Measurements from ENCODE around the gene AAGAB. TPM values are rescaled to one million over a fixed set of nuclear protein-coding genes. Genes with fewer than 3 reads are reported as not detected.

AAGAB gene
- polyA plus RNA-seq, 1 donor from 2014 or later: 114 TPM

DNA sequence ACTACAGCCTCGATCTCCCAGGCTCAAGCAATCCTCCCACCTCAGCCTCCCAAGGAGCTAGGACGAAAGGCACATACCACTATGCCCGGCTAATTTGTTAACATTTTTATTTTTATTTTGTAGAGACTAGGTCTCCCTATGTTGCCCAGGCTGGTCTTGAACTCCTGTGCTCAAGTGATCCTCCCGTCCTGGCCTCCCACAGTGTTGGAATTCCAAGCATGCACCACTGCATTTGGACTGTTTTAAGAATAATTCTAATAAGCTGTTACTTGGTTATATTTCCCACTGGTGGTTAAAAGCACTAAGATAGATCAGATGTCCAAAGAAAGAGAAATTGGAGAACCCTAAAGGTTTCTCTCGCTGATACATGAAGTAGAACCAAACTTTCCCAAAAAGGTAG, 3.1 kb downstream of the AAGAB start:
- Histone ChIP-seq H3K27ac (ENCODE audit: low read length) (no peak overlapping the region), H3F3A (ENCODE audit: insufficient read depth, low read length, poor library complexity, severe bottlenecking) (peaks cover 5% of the 10 kb centered on the region), H3K9me3 (ENCODE audit: low read length) (no peaks in the 10 kb centered on the region), H3K9me2 (ENCODE audit: insufficient read depth, low read length) (no peaks in the 10 kb centered on the region), H3K27me3 (ENCODE audit: insufficient read depth, low read depth, low read length) (no peaks in the 10 kb centered on the region), H2AFZ (ENCODE audit: low read depth, low read length) (no peak overlapping the region), H3K4me3 (ENCODE audit: low read length) (no peak overlapping the region), H4K20me1 (ENCODE audit: insufficient read depth) (no peaks in the 10 kb centered on the region), H3K36me3 (ENCODE audit: insufficient read depth, low read length) (no peaks in the 10 kb centered on the region), H3K79me2 (replicated peaks; ENCODE audit: insufficient read depth, low read length) (peaks cover 48% of the 10 kb centered on the region), H3K4me2 (ENCODE audit: low read length) (no peak overlapping the region), H3K9ac (ENCODE audit: low read length) (no peak overlapping the region)
- TF ChIP-seq RAD21 (conservative IDR thresholded peaks at IDR 0.05) (no peak), SMC3 (conservative IDR thresholded peaks at IDR 0.05; ENCODE audit: poor library complexity) (no peak), EZH2 (IDR thresholded peaks at IDR 0.05; ENCODE audit: borderline replicate concordance, insufficient read depth, low read length, poor library complexity, severe bottlenecking) (no peak), MXI1 (conservative IDR thresholded peaks at IDR 0.05; ENCODE audit: poor library complexity, severe bottlenecking) (no peak), TAF1 (IDR thresholded peaks at IDR 0.05; ENCODE audit: low read depth) (no peak), EP300 (conservative IDR thresholded peaks at IDR 0.05; ENCODE audit: poor library complexity, severe bottlenecking) (no peak), POLR2AphosphoS5 (IDR thresholded peaks at IDR 0.05) (no peak)
- TF ChIP-seq, protein P1, sequence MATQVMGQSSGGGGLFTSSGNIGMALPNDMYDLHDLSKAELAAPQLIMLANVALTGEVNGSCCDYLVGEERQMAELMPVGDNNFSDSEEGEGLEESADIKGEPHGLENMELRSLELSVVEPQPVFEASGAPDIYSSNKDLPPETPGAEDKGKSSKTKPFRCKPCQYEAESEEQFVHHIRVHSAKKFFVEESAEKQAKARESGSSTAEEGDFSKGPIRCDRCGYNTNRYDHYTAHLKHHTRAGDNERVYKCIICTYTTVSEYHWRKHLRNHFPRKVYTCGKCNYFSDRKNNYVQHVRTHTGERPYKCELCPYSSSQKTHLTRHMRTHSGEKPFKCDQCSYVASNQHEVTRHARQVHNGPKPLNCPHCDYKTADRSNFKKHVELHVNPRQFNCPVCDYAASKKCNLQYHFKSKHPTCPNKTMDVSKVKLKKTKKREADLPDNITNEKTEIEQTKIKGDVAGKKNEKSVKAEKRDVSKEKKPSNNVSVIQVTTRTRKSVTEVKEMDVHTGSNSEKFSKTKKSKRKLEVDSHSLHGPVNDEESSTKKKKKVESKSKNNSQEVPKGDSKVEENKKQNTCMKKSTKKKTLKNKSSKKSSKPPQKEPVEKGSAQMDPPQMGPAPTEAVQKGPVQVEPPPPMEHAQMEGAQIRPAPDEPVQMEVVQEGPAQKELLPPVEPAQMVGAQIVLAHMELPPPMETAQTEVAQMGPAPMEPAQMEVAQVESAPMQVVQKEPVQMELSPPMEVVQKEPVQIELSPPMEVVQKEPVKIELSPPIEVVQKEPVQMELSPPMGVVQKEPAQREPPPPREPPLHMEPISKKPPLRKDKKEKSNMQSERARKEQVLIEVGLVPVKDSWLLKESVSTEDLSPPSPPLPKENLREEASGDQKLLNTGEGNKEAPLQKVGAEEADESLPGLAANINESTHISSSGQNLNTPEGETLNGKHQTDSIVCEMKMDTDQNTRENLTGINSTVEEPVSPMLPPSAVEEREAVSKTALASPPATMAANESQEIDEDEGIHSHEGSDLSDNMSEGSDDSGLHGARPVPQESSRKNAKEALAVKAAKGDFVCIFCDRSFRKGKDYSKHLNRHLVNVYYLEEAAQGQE (IDR thresholded peaks at IDR 0.05; ENCODE audit: borderline replicate concordance): no peak
- TF ChIP-seq, protein P2, sequence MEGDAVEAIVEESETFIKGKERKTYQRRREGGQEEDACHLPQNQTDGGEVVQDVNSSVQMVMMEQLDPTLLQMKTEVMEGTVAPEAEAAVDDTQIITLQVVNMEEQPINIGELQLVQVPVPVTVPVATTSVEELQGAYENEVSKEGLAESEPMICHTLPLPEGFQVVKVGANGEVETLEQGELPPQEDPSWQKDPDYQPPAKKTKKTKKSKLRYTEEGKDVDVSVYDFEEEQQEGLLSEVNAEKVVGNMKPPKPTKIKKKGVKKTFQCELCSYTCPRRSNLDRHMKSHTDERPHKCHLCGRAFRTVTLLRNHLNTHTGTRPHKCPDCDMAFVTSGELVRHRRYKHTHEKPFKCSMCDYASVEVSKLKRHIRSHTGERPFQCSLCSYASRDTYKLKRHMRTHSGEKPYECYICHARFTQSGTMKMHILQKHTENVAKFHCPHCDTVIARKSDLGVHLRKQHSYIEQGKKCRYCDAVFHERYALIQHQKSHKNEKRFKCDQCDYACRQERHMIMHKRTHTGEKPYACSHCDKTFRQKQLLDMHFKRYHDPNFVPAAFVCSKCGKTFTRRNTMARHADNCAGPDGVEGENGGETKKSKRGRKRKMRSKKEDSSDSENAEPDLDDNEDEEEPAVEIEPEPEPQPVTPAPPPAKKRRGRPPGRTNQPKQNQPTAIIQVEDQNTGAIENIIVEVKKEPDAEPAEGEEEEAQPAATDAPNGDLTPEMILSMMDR (IDR thresholded peaks at IDR 0.05; ENCODE audit: poor library complexity, severe bottlenecking): no peak

DNA sequence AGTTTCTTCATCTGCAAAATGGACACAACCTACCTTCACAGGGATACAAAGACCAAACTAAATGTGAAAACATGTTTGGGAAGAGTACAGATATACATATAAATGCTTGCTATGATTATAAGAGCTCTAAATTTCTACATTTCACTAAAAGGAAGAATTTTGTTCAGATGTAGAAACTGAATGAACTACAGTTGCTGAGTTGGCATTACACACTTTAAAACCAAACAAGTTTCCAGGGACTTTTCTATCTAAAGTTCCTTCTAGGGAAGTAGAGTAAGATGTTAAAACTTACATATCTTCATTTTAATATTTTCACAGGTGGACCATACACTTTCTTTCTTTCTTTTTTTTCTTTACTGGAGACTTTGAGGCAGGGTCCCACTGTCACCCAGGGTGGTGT, 4.6 kb downstream of the AAGAB start:
- Histone ChIP-seq H3K79me2 (replicated peaks; ENCODE audit: insufficient read depth, low read length) (peaks cover 54% of the 10 kb centered on the region), H3K4me2 (ENCODE audit: low read length) (no peak overlapping the region), H3K4me3 (ENCODE audit: low read length) (no peak overlapping the region), H3K27me3 (ENCODE audit: insufficient read depth, low read depth, low read length) (no peaks in the 10 kb centered on the region), H3K36me3 (ENCODE audit: insufficient read depth, low read length) (no peaks in the 10 kb centered on the region), H4K20me1 (ENCODE audit: insufficient read depth) (no peaks in the 10 kb centered on the region), H3K27ac (ENCODE audit: low read length) (no peak overlapping the region), H3K9ac (ENCODE audit: low read length) (no peak overlapping the region), H2AFZ (ENCODE audit: low read depth, low read length) (no peak overlapping the region), H3K9me3 (ENCODE audit: low read length) (no peaks in the 10 kb centered on the region), H3F3A (ENCODE audit: insufficient read depth, low read length, poor library complexity, severe bottlenecking) (peaks cover 5% of the 10 kb centered on the region), H3K9me2 (ENCODE audit: insufficient read depth, low read length) (no peaks in the 10 kb centered on the region)
- TF ChIP-seq, protein P2 (IDR thresholded peaks at IDR 0.05; ENCODE audit: poor library complexity, severe bottlenecking): no peak
- TF ChIP-seq EZH2 (IDR thresholded peaks at IDR 0.05; ENCODE audit: borderline replicate concordance, insufficient read depth, low read length, poor library complexity, severe bottlenecking) (no peak), SMC3 (conservative IDR thresholded peaks at IDR 0.05; ENCODE audit: poor library complexity) (no peak), EP300 (conservative IDR thresholded peaks at IDR 0.05; ENCODE audit: poor library complexity, severe bottlenecking) (no peak), TAF1 (IDR thresholded peaks at IDR 0.05; ENCODE audit: low read depth) (no peak), RAD21 (conservative IDR thresholded peaks at IDR 0.05) (no peak), MXI1 (conservative IDR thresholded peaks at IDR 0.05; ENCODE audit: poor library complexity, severe bottlenecking) (no peak)

Data from neural cell (in vitro differentiated cells).